Hepatocyte (in vitro differentiated cells): ENCODE data around the gene FOLR2.
"Not testable (repeated sequence)": the region's sequence is repeated elsewhere in the genome, so short reads cannot be mapped to it uniquely, and the experiment has no call there.

Experiments used
- CTCF ChIP-seq: fragments of 200-600 bp; sonication (generic); IDR thresholded peaks from 2 replicates; pipeline ENCODE4 v1.5.1; 2016; ENCODE audit warnings: antibody characterized with exemption, mild to moderate bottlenecking; ENCODE audit not compliant: poor library complexity
- EZH2 ChIP-seq: fragments of 200-600 bp; sonication (generic); IDR thresholded peaks from 2 replicates; pipeline ENCODE4 v1.6.1; 2016; ENCODE audit warnings: antibody characterized with exemption, mild to moderate bottlenecking, borderline replicate concordance

DNA sequence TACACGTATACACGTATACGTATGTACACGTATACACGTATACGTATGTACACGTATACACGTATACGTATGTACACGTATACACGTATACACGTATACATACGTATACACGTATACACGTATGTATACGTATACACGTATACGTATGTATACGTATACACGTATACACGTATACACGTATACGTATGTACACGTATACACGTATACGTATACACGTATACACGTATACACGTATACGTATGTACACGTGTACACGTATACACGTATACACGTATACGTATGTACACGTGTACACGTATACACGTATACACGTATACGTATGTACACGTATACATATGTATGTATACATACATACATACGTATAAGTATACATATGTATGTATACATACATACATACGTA, 15.1 kb upstream of the FOLR2 start:
- TF ChIP-seq CTCF, EZH2: not testable (repeated sequence)
